ENCODE results near the gene CHST13.

Gene CHST13

DNA sequence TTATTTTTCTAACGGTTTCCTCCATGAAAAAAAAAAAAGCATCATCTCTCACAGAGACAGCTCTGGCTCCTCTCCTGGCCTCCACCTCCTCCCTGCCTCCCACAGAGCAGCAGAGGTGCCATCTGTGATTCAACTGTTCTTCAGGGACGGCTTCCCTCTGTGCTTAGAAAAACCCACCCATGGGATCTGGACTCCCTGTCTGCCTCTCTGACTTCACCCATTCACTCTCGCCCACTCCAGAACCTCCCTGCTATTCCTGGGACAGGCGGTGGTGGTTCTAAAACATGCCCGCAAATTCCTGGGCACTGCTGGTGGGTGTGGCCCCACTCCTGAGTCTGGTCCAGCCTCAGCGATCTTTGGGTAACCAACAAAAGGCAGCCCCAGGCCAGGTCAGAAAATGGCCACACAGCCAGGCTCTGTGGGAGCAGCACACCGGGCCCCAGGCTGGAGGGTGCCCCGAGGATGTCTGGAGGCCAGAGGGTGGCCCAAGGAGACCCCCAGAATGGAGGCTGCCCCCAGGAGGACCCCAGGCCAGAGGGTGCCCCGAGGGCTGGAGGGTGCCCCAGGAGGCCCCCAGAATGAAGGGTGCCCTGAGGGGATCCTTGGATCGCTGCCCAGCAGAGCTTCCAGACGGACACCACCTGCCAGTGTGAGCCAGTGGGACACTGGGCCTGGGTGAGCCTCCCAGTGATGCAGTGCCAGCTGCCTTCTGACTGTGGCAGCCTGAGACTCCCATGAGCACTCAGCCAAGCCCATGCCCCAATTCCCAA is 2.6 kb upstream of the CHST13 start:
- no peaks in the 10 kb centered on the region for H3K36me3 ChIP-seq (ENCODE audit: insufficient read depth, low read length)
- no peaks in the 10 kb centered on the region; the same call in 1 of the 2 replicates for H3K4me1 ChIP-seq (ENCODE audit: insufficient read depth, low read length)
- H3K9ac ChIP-seq (ENCODE audit: low read depth, low read length): no peak overlapping the region
- H3K9me3 ChIP-seq (ENCODE audit: control insufficient read depth, insufficient read depth, low read length): no peaks in the 10 kb centered on the region

DNA sequence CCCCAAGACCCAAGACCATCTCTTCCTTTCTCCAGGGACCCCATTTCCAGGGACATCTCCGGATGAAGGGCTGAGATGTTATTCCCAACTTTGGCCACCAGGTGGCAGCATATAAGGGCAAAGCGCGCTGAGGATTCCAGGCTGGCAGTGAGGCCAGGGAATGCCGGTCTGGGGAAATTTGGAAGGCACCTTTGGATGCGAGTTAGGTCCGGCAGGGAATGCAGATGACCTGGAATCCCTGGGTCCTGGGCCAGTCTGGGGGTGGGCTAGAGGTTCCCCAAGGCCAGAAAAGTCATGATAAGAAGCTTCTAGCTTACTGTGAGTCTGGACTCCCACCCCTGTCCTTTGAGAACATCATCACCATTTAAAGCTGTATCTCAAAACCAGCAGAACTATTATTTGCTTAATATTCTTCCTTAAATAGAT is 1.6 kb upstream of the CHST13 start:
- H3K9ac ChIP-seq (ENCODE audit: low read depth, low read length): no peak overlapping the region
- no peaks in the 10 kb centered on the region; the same call in 1 of the 2 replicates for H3K4me1 ChIP-seq (ENCODE audit: insufficient read depth, low read length)
- H3K36me3 ChIP-seq (ENCODE audit: insufficient read depth, low read length): no peaks in the 10 kb centered on the region
- H3K9me3 ChIP-seq (ENCODE audit: control insufficient read depth, insufficient read depth, low read length): no peaks in the 10 kb centered on the region

DNA sequence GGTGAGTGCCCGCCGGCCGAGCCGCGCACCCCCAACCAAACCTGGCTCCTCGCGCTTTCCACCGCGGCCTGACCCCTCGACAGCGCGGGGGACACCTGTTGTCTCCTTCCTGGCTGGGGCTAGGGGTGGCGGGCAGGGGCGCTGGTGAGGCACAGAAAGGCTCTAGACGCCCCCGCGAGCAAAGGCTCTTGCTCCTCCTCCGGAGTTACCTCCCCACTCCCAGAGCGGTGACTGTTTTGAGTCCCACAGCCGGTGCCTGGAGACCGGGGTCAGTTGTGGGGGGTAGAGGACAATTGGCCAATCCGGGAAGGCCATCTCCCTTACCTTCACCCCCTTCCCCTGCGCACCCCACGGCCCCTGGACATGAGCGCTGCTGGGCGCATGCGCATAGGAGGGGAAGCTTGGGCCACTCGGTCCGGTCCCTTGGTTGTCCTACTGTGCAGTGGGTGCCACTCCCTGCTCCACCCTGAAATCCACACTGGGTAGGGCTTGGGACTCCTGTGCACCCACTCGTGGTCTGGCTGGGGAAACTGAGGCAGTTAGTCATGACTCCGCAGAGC is 554 bp downstream of the CHST13 start:
- no peaks in the 10 kb centered on the region for H3K36me3 ChIP-seq (ENCODE audit: insufficient read depth, low read length)
- peak overlapping the region; percentile 71 for H3K9ac ChIP-seq (ENCODE audit: low read depth, low read length)
- no peaks in the 10 kb centered on the region for H3K9me3 ChIP-seq (ENCODE audit: control insufficient read depth, insufficient read depth, low read length)
- no peaks in the 10 kb centered on the region; the same call in 1 of the 2 replicates for H3K4me1 ChIP-seq (ENCODE audit: insufficient read depth, low read length)

DNA sequence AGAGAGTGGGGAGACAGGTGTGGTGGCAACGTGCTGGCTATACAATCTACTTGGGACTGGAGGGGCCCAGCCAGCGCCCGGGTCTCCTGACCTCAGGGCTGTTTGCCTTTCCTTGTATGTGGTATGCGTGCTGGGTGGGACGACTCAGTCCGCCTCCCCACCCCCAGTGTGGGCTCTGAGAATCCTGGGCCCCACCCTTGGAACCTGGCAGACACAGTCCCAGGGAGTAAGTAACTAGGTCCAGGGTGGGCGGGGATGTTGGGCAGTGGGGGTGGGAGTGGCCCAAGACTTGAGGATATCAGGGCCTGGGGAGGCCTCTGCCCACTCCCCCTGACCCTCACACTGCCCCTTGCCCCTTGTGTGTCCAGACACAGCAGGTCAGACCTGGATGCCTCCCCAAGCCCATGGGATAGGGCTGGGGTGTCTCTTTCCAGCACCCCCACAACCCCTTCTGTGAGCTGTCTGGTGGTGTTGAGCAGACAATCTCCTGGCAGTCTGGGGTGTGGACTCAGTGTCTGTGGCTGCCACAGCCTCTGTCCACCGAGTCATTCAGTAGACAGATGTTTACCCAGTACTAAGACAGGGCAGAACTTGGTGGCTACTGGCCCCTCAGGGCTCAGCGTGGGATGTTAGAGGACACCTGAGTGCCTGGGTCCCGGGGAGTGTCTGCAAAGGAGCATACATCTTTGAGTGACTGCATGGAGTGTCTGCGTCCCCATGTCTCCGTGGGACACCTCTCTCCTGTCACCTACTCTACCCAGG is 1.3 kb downstream of the CHST13 start:
- Histone ChIP-seq H3K9ac (ENCODE audit: low read depth, low read length) (peak overlapping the region; percentile 71; the same call in 1 of the 2 replicates), H3K36me3 (ENCODE audit: insufficient read depth, low read length) (no peaks in the 10 kb centered on the region), H3K9me3 (ENCODE audit: control insufficient read depth, insufficient read depth, low read length) (no peaks in the 10 kb centered on the region), H3K4me1 (ENCODE audit: insufficient read depth, low read length) (no peaks in the 10 kb centered on the region; the same call in 1 of the 2 replicates)

DNA sequence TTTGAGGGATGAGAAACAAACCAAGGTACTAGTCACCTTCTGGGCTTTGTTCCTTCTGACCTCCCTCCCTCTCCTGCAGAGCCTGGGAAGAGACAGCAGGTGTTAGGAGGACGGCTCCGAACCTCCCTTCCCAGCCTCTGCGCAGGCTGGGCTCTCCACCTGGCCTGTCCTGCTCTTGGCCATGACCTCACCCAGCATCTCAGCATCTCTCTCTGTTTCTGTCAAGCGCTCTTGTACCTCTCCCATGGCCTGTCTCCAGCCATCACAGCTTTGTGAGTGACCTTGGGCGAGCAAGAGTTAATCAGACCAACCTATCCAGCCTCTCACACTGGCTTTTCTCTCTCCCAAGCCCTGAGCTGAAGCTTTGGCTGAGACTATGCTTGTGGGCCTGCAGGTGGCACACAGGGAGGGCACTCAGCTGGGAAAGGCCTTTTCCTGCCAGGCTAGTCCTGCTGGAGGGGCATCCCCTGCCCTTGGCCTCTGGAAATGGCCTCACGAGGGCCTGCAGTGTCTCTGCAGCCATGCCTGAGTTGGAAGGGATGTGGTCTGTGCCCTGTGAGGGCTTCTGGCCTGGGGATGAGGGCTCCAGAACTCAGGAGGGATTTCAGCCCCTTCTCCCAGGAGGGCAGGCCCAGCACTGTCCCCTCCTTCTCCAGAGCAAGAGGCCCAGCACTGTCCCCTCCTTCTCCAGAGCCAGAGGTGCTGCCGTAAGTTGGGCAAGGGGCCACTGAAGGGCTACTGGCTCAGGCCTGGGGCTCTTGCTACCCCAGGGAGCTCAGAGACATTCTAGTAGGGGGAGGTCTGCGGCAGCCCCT is 2.1 kb downstream of the CHST13 start:
- no peaks in the 10 kb centered on the region for H3K36me3 ChIP-seq (ENCODE audit: insufficient read depth, low read length)
- H3K9me3 ChIP-seq (ENCODE audit: control insufficient read depth, insufficient read depth, low read length): no peaks in the 10 kb centered on the region
- no peak overlapping the region for H3K9ac ChIP-seq (ENCODE audit: low read depth, low read length)
- no peaks in the 10 kb centered on the region; the same call in 1 of the 2 replicates for H3K4me1 ChIP-seq (ENCODE audit: insufficient read depth, low read length)

DNA sequence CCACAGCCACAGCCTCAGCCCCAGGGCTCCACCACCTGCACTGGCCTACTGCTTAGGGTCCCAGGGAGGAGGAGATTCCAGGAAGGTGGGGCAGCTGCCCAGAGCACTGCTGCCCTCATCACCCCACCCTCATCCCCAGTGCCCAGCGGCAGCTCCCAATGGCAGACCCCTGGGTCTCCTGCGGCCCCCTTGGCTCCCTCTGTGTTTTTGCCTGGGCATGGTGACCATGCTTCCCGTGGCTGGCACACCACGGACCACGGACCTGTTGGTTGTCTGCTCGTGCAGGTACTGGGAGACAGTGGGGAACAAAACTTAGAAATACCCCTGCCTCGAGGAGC is 2.7 kb downstream of the CHST13 start:
- no peaks in the 10 kb centered on the region; the same call in 1 of the 2 replicates for H3K4me1 ChIP-seq (ENCODE audit: insufficient read depth, low read length)
- no peaks in the 10 kb centered on the region for H3K36me3 ChIP-seq (ENCODE audit: insufficient read depth, low read length)
- H3K9me3 ChIP-seq (ENCODE audit: control insufficient read depth, insufficient read depth, low read length): no peaks in the 10 kb centered on the region
- H3K9ac ChIP-seq (ENCODE audit: low read depth, low read length): no peak overlapping the region

DNA sequence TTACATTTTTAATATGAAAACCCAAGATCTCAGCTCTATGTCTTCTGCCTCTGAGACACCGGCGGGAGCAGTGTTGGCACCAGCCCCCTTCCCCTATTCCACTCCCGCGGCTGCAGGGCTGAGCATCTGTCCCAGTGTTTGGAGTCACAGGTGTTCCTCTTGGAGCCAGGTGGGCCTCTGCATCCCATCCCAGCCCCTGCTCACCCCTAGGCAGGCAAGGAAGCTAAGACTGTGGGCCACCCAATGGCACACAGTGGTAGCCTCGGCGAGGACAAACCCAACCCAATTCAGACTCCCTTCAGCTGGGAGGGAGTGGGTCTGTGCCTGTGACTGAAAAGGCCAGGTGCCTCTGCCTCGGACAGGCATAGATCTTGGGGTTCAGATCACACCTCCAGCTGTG is 3.1 kb downstream of the CHST13 start:
- Histone ChIP-seq H3K9me3 (ENCODE audit: control insufficient read depth, insufficient read depth, low read length) (no peaks in the 10 kb centered on the region), H3K9ac (ENCODE audit: low read depth, low read length) (no peak overlapping the region), H3K36me3 (ENCODE audit: insufficient read depth, low read length) (no peaks in the 10 kb centered on the region), H3K4me1 (ENCODE audit: insufficient read depth, low read length) (no peaks in the 10 kb centered on the region; the same call in 1 of the 2 replicates)

DNA sequence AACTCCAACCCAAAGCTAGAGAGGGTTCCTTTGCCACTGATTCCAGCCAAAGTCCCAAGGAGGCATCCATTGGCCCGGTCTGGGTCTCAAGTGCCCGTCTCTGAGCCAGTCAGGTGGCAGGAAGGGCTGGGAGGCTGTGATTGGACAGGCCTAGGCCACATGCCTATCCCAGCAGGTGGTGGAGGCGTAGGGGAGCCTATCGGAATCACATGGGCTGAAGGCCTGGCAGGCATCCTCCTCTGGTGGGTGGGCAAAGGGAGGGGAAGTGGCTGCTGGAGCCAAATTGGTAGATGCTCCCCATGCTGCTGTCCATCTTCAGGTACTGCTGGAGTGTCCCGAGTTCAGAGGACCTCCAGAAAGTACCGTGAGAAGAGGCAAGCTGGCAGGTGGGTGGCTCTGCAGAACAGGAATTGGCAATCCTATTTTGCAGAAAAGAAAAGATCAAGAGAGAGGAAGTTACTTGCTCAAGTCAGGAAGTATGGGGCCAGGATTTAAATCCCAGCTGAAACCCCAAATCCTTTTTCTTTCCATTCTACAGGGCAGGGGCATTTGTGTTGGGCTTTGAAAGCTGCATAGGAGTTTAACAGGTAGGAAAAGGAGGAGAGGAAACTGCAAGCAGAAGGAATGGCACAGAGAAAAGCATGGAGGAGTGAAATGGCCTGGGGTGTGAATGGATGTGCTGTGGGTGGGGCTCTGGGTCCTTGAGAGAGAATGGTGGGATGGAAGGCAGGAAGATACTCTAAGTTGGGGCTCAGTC is 3.7 kb downstream of the CHST13 start:
- Histone ChIP-seq H3K4me1 (ENCODE audit: insufficient read depth, low read length) (no peaks in the 10 kb centered on the region; the same call in 1 of the 2 replicates), H3K9ac (ENCODE audit: low read depth, low read length) (no peak overlapping the region), H3K9me3 (ENCODE audit: control insufficient read depth, insufficient read depth, low read length) (no peaks in the 10 kb centered on the region), H3K36me3 (ENCODE audit: insufficient read depth, low read length) (no peaks in the 10 kb centered on the region)

DNA sequence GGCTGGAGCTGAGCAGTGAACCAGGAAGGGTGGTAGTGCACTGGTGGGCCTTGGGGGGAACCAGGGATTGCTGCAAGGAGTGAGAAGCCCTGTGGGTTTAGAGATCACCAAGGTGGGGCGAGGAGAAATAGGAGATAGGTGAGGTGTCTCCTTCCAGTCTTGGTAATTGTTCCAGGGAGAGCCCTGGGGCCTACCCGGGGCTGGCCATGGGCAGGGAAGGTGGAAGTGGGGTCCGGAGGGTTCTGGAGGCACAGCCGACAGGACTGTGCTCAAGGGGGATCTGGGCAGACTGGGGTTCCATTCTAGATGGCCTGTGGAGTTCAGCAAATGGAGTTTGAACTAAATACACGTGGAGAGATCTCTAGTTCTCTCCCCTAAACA is 4.5 kb downstream of the CHST13 start:
- Histone ChIP-seq H3K9ac (ENCODE audit: low read depth, low read length) (no peak overlapping the region), H3K4me1 (ENCODE audit: insufficient read depth, low read length) (no peaks in the 10 kb centered on the region; the same call in 1 of the 2 replicates), H3K9me3 (ENCODE audit: control insufficient read depth, insufficient read depth, low read length) (no peaks in the 10 kb centered on the region), H3K36me3 (ENCODE audit: insufficient read depth, low read length) (no peaks in the 10 kb centered on the region)

DNA sequence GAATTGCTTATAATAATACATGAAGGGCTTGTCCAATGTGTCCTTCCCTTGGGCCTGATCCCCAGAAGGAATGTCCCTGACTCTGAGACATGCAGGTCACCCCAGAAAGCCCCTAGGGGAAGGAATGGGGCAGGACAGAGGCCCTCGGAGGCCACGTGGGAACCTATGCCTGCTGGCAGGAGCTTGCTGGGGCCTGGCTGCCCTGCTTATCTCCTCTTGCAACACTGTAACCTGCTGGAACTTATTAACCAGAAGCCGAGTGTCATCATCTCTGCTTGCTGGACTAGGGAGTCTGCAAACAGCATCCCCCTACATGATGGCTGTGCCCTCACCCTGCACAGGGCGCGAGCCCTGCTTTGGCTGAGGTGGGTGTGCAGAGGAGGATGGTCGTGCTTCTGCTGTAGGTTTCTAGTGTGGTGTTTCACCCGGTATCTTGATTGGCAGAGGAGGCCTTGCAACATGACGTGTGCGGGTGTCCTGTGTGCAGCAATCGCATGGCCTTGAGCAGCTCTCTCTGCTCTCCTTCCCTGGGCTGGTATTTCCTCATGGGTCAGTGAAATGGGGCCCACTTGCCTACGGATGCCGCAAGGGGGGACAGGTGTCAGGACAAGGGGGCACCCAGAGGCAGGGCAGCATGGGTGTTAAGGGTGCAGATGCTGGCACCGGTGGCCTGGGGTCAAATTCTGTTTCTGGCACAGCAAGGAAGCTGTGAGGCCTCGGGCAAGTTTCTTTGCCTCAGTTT is 5.0 kb downstream of the CHST13 start:
- Histone ChIP-seq H3K36me3 (ENCODE audit: insufficient read depth, low read length) (no peaks in the 10 kb centered on the region), H3K9me3 (ENCODE audit: control insufficient read depth, insufficient read depth, low read length) (no peaks in the 10 kb centered on the region), H3K9ac (ENCODE audit: low read depth, low read length) (no peak overlapping the region), H3K4me1 (ENCODE audit: insufficient read depth, low read length) (no peaks in the 10 kb centered on the region; the same call in 1 of the 2 replicates)

DNA sequence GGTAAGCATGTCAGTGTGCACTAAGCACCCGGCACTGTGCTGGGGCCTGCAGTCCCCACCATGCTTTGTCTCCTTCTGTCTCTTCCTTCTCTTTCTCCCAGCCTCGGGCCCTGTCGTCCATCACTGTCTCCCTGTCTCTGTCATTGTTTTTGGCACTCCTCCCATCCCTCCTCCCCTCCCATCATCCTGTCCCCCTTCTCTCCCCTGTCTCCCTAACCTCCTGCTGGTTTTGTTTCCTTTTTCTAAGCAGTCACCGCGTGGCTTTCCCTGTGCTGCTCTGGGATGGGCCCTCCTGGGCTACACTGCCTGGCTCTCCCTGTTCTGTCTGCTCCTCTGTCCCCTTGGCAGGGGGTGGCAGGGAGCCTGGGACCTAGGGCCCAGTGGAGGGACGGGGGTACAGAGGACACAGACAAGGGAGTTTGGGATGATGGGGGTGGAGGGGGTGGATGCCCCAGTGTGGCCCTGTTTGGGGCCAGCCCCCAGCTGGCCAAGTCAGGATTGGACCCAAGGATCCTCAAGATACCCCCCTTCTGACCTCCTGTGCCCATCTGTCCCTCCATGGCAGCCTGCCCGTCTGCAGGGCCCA is 5.7 kb downstream of the CHST13 start:
- no peaks in the 10 kb centered on the region; the same call in 1 of the 2 replicates for H3K4me1 ChIP-seq (ENCODE audit: insufficient read depth, low read length)
- no peaks in the 10 kb centered on the region for H3K9me3 ChIP-seq (ENCODE audit: control insufficient read depth, insufficient read depth, low read length)
- H3K36me3 ChIP-seq (ENCODE audit: insufficient read depth, low read length): no peaks in the 10 kb centered on the region
- no peak overlapping the region for H3K9ac ChIP-seq (ENCODE audit: low read depth, low read length)

DNA sequence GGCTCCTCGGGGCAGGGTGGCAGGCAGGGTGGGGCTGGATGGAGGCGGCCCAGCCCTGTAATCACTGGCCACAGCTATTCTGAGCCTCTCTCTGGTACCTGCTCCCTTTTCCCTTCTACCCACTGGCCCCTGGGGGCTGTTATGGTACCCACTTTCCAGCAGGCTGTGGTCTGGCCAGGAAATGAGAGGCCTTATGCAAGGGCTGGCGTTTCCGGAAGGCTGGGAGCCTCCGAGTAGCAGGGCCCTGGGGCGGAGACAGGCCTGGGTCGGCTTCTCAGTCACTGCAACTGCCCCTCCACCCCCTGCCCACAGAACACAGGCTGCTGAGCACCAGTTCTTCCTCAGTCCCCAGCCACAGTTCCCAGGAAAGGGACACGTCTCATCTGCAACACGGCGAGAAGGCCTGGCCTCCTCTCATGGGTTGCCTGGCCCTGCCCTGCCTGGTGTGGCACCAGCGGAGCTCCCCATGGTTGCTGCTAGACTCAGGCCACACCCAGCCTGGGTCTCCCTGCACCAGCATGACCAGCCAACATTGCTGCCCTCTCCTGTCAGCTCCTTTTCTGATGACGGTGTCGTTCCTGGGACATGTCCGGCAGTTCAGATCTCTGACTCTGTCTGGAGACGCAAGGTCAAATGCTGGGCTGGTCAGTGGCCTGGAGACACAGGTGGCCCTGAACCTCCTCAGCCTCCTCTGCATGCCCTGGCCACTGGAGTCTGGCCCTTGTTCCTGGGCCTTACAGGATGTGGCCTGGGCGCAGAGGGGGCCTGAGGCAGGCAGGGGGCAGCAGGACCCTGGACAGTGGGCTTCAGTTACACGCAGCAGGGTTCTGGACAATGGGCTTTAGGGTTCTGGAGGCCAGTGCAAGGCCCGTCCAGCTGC is 6.5 kb downstream of the CHST13 start:
- H3K4me1 ChIP-seq (ENCODE audit: insufficient read depth, low read length): no peaks in the 10 kb centered on the region
- no peaks in the 10 kb centered on the region for H3K36me3 ChIP-seq (ENCODE audit: insufficient read depth, low read length)
- no peak overlapping the region for H3K9ac ChIP-seq (ENCODE audit: low read depth, low read length)
- H3K9me3 ChIP-seq (ENCODE audit: control insufficient read depth, insufficient read depth, low read length): no peaks in the 10 kb centered on the region

Measured in ES-I3 (cell line).